BLaER1 (cell line): ENCODE results near the gene PPFIBP1.
"Not testable (repeated sequence)": the region's sequence is repeated elsewhere in the genome, so short reads cannot be mapped to it uniquely, and the experiment has no call there.

Source experiments
- H3K27ac ChIP-seq: shearing (Covaris generic); formaldehyde crosslinking; 2 replicates; pipeline ENCODE4 v1.8.1; 2022
- H3K27me3 ChIP-seq: shearing (Covaris generic); formaldehyde crosslinking; 2 replicates; pipeline ENCODE4 v1.8.1; 2022
- H3K36me3 ChIP-seq: shearing (Covaris generic); formaldehyde crosslinking; 2 replicates; pipeline ENCODE4 v1.8.1; 2022
- H3K4me1 ChIP-seq: shearing (Covaris generic); formaldehyde crosslinking; 2 replicates; pipeline ENCODE4 v1.8.1; 2022
- H3K4me2 ChIP-seq: shearing (Covaris generic); formaldehyde crosslinking; 2 replicates; pipeline ENCODE4 v1.8.1; 2022
- H3K4me3 ChIP-seq: shearing (Covaris generic); formaldehyde crosslinking; 2 replicates; pipeline ENCODE4 v1.8.1; 2022
- H3K9ac ChIP-seq: shearing (Covaris generic); formaldehyde crosslinking; 2 replicates; pipeline ENCODE4 v1.8.1; 2022
- H3K9me3 ChIP-seq: shearing (Covaris generic); formaldehyde crosslinking; 2 replicates; pipeline ENCODE4 v1.8.1; 2022
- H4K20me1 ChIP-seq: shearing (Covaris generic); formaldehyde crosslinking; 2 replicates; pipeline ENCODE4 v1.8.1; 2022
- Cebpa-rat ChIP-seq: shearing (Covaris generic); IDR thresholded peaks from 2 replicates; pipeline ENCODE4 v1.8.1; 2022

The PPFIBP1 gene

DNA sequence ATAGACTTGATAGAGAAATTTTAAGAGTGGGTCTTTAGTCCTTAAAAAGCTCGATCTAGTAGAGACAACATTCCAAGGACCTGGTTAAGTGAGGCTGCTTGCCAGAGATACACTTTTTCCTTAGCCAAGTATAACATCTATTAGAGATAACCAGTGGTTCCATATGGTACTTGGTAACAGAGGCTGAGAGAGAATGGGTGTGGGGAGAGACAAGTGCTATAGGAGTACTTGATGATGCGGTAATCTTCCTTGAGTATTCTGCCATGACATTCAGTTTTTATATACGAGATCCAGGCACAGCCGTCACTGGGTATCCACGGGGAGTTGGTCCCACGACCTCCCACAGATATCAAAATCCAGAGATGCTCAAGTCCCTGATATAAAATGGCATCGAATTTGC is 94.8 kb downstream of the PPFIBP1 start:
- Histone ChIP-seq H3K4me3 (no peak overlapping the region), H3K9me3 (peaks cover 4% of the 10 kb centered on the region; the same call in 1 of the 2 replicates), H3K4me1 (peaks cover 37% of the 10 kb centered on the region), H4K20me1 (no peaks in the 10 kb centered on the region), H3K4me2 (peak overlapping the region; percentile 41), H3K27me3 (no peaks in the 10 kb centered on the region), H3K9ac (no peak overlapping the region), H3K27ac (no peak overlapping the region), H3K36me3 (peaks cover 15% of the 10 kb centered on the region)
- no peak for TF ChIP-seq Cebpa-rat

DNA sequence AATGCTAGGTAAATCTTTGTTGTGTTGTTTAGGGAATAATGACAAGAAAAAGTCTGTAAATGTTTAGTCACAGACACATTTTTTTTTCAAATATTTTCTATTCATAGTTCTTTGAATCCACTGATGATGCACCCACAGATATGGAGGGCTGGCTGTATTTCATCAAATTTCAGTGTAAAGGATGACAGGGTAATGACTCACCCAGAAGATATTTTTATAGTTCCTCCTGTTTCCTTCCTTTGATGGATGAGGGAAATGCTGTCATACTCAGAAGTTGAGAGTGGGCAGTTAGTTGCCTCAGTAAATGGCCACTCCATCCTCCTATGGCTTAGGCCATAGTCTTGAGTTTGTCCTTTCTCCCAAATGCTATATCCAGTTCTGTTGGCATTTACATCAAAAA is 95.3 kb downstream of the PPFIBP1 start:
- Histone ChIP-seq H3K27ac (no peak overlapping the region), H3K4me2 (peak overlapping the region; percentile 41)

DNA sequence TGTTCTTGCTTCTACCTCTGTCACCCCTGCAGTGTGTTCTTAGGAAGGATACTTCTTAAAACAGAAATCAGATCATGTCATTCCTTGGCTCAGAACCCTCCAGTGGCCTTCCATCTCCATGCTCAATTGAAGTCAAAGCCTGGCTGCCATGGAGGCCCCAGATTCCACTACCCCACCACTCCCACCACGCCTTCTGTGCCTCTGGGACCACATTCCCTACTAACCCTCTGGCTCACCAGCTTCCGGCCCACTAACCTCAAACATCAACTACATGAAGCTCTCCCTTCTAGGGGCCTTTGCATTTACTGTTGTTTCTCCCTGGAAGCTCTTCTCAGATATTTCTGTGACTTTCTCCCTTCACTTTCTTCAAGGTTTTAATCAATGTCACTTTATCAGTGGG is 96.1 kb downstream of the PPFIBP1 start:
- Histone ChIP-seq H3K27me3 (no peaks in the 10 kb centered on the region), H4K20me1 (no peaks in the 10 kb centered on the region), H3K4me1 (peaks cover 37% of the 10 kb centered on the region), H3K9me3 (peaks cover 4% of the 10 kb centered on the region; the same call in 1 of the 2 replicates), H3K36me3 (peaks cover 10% of the 10 kb centered on the region; the same call in 1 of the 2 replicates), H3K9ac (no peak overlapping the region), H3K4me2 (no peak overlapping the region), H3K27ac (no peak overlapping the region), H3K4me3 (no peak overlapping the region)
- no peak for TF ChIP-seq Cebpa-rat

More for the DNA sequence above, 95.3 kb downstream of the PPFIBP1 start:
- H3K36me3 ChIP-seq = peaks cover 10% of the 10 kb centered on the region; the same call in 1 of the 2 replicates
- H3K4me3 ChIP-seq = no peak overlapping the region
- H3K9ac ChIP-seq = no peak overlapping the region
- no peaks in the 10 kb centered on the region for H4K20me1 ChIP-seq
- TF ChIP-seq Cebpa-rat = no peak
- H3K9me3 ChIP-seq = peaks cover 4% of the 10 kb centered on the region; the same call in 1 of the 2 replicates
- peaks cover 37% of the 10 kb centered on the region for H3K4me1 ChIP-seq
- H3K27me3 ChIP-seq = no peaks in the 10 kb centered on the region

DNA sequence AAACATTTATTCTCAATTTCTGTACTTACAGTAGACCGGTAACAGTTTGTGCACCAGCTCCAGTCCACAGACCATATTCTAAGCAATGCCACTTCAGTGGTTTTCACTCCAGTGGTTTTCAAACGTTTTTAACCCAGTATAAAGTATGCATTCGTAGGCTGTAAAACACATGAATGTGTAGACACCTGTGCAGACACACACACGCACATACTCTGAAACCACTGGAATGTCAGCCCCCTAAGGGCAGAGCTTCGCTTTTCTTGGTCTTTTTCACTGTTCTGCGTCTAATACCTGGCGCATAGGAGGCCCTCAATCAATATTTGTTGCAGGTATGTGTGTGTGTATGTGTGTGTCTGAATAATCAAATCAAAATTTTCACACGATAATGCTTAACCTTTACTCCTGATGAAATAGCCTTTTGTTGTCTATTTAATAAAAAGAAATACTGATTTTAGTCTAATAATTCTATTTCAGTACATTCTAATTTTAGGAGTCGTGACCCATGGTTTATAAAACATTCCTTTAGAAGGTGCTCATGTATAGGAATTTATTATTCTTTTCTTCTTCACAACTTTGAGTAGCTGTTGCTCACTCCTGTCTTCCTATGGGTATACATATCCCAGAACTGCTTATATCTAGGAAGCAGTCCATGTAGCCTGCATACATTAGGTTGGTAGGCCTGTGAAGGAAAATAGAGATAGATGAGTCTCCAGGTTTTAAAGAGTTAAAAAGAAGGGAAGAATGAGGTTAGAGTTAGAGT is 98.6 kb downstream of the PPFIBP1 start:
- Histone ChIP-seq H3K4me2 (peak overlapping the region; percentile 63), H3K9me3 (0 out of 2 replicates have a peak, but pooled peaks cover 7% of the 10 kb centered on the region), H3K9ac (no peak overlapping the region), H3K4me1 (peaks cover 37% of the 10 kb centered on the region), H3K4me3 (no peak overlapping the region), H3K27ac (no peak overlapping the region; the same call in 1 of the 2 replicates), H3K27me3 (no peaks in the 10 kb centered on the region), H4K20me1 (no peaks in the 10 kb centered on the region), H3K36me3 (no peaks in the 10 kb centered on the region)
- no peak for TF ChIP-seq Cebpa-rat

DNA sequence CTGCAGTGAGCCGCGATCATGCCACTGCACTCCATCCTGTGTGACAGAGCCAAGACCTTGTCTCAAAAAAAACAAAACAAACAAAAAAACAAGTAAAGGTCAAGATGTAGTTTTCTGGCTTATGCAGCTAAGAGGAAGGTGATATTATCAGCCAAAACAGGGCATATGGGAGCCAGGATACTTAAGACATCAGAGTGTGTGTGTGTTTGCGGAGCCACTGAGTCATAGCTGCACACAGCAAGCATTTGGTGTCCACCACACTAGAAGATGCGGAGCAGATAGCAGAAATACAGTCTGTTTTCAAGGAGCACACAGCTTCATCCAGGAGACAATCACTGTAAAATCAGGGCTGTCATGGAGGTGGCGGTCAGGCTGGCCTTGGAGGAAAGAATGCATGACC is 99.6 kb downstream of the PPFIBP1 start:
- no peaks in the 10 kb centered on the region for H3K36me3 ChIP-seq
- no peak overlapping the region for H3K4me3 ChIP-seq
- no peaks in the 10 kb centered on the region for H4K20me1 ChIP-seq
- no peak overlapping the region for H3K9ac ChIP-seq
- H3K4me2 ChIP-seq = no peak overlapping the region
- no peak overlapping the region for H3K27ac ChIP-seq
- H3K27me3 ChIP-seq = no peaks in the 10 kb centered on the region
- 0 out of 2 replicates have a peak, but pooled peaks cover 7% of the 10 kb centered on the region for H3K9me3 ChIP-seq
- H3K4me1 ChIP-seq = peaks cover 30% of the 10 kb centered on the region
- no peak for TF ChIP-seq Cebpa-rat

DNA sequence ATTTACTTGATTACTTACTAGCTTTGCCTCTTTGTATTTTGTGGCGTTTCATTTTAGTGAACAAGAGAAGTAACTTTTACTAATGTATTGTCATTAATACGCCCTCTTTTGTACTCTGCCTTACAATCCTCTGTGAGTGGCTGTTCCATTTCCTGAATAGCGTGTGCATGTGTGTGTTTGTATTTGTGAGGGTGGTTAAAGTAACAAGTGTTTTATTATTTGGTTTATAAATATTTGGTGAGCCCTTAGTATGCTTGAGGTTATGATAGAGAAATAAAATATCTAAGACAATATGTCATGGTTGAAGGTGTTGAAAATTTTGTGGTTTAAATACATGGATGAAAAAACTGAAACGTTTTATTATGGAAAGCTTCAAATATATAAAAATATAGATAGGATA is 100.6 kb downstream of the PPFIBP1 start:
- Histone ChIP-seq H3K9ac (no peak overlapping the region), H3K9me3 (0 out of 2 replicates have a peak, but pooled peaks cover 7% of the 10 kb centered on the region), H3K4me2 (no peak overlapping the region), H3K36me3 (no peaks in the 10 kb centered on the region), H3K27ac (no peak overlapping the region), H3K4me3 (no peak overlapping the region), H3K27me3 (no peaks in the 10 kb centered on the region), H3K4me1 (peaks cover 21% of the 10 kb centered on the region), H4K20me1 (no peaks in the 10 kb centered on the region)
- no peak for TF ChIP-seq Cebpa-rat

DNA sequence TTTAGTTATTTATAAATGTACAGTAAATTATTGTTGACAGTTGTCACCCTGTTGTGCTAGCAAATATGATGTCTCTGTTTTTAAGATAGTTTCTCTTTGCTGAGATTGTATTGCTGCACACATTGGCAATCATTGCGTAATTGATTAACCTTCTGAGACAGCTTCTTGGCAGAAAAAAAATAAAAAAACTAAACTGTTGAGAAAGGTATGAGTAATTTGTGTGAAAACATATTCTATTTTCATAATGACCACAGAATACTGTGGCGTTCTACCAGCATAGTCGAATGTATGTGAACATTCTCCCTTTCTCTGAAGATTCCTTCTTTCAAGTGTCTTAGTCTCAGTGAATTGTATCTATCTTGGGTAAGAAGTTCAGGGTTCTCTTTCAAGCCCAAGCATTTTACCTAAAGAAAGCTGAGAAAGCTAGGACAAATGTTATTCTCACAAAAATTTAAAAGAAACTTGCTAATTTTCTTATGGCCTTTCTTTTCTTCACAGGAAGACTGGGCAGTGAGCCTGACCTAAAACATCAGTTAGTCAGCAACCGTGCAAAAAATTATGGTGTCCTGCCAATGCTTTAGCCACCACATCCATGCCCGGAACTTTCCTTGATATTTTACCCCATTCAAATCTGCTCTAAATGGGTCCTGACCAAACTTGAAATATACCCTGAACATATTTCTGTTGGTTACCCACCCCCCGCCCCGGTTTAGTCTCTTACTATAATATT is 103.3 kb downstream of the PPFIBP1 start:
- peak; percentile 59; the same call in 1 of the 2 replicates for TF ChIP-seq Cebpa-rat
- Histone ChIP-seq H3K36me3 (0 out of 2 replicates have a peak, but pooled peaks cover 4% of the 10 kb centered on the region), H3K9ac (no peak overlapping the region), H3K4me2 (no peak overlapping the region), H3K27ac (no peak overlapping the region), H4K20me1 (no peaks in the 10 kb centered on the region), H3K4me3 (no peak overlapping the region), H3K9me3 (peaks cover 7% of the 10 kb centered on the region; the same call in 1 of the 2 replicates), H3K4me1 (peaks cover 15% of the 10 kb centered on the region), H3K27me3 (no peaks in the 10 kb centered on the region)

DNA sequence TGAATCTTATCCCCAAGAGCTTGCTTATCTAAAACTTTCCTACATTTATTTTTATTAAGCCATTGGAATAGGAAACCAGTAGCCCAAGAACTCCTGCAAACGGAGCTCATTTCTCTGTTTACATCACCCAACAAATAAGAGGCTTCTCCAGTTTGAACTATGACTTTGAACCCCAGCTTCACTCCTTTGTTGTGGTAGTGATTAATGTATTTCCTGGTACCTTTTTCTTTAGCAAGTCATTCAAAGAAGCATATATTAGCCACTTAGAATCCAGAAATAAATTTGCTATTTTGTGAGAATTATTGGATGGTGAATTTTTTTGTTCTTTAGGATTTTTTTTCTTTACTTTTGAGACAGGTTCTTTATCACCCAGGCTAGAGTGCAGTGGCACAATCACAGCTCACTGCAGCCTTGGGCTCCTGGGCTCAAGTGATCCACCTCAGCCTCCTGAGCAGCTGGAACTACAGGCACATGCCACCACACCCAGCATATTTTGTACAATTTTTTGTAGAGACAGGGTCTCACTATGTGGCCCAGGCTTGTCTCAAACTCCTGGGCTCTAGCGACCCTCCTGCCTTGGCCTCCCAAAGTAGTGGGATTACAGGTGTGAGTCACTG is 104.0 kb downstream of the PPFIBP1 start:
- H3K27ac ChIP-seq = not testable (repeated sequence)

DNA sequence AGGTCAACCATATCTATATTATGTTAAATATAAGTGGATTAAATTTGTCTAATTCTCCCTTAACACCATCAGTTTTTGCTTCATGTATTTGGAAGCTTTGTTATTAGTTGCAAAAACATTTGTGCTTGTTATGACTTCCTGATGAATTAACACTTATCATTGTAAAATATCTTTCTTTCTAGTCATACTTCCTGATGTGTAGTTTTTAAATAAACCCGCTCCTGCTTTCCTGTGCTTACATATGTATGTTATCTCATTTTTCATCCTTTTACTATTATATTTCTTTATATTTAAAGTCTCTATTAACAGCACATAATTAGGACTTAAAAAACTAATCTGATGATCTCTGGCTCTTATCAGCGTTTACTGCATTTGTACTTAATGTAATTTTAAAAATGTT is 106.2 kb downstream of the PPFIBP1 start:
- H3K9ac ChIP-seq, H3K27me3 ChIP-seq, H3K4me2 ChIP-seq, H3K4me3 ChIP-seq, H3K27ac ChIP-seq, H4K20me1 ChIP-seq, H3K4me1 ChIP-seq, H3K9me3 ChIP-seq: not testable (repeated sequence)
- H3K36me3 ChIP-seq = peaks cover 16% of the 10 kb centered on the region; the same call in 1 of the 2 replicates

More for the DNA sequence above, 104.0 kb downstream of the PPFIBP1 start:
- not testable (repeated sequence) for H3K4me2 ChIP-seq, H3K4me1 ChIP-seq, H3K4me3 ChIP-seq, H3K9me3 ChIP-seq, H3K36me3 ChIP-seq, H3K27me3 ChIP-seq, H3K9ac ChIP-seq, H4K20me1 ChIP-seq
